MCF 10A (cell line): Measurements from ENCODE around the gene MEPE. TPM values are rescaled to one million over a fixed set of nuclear protein-coding genes. Genes with fewer than 3 reads are reported as not detected.
A peak's percentile ranks its signal among the peaks of the same experiment; 100 is the strongest.
"Not testable (repeated sequence)": the region's sequence is repeated elsewhere in the genome, so short reads cannot be mapped to it uniquely, and the experiment has no call there.

Experiments used
- BruUV-seq: library from RNA; stranded (reverse); fragments of 400-500 nt; replicated peaks from 2 replicates; lab custom pipeline; 2021; lab: Mats Ljungman, UMichigan
- CTCF ChIA-PET: fragments of 300-600 bp; sonication (Branson Sonifier 250); formaldehyde crosslinking; extraction: SDS; loops from one replicate; lab custom pipeline; 2021; ENCODE audit warnings: antibody characterized with exemption, inconsistent platforms; lab: Yijun Ruan, JAX
- POLR2A ChIA-PET: fragments of 300-600, 350-650 bp; sonication (Branson Sonifier 250); formaldehyde crosslinking; extraction: SDS; loops from one replicate; lab custom pipeline; 2020; ENCODE audit warnings: antibody characterized with exemption, inconsistent platforms; lab: Yijun Ruan, JAX
- DNase-seq: peaks from one replicate; pipeline ENCODE4 v3.0.0-alpha.2; 2018; ENCODE audit not compliant: unreplicated experiment
- H3K27ac Mint-ChIP-seq: one replicate; pipeline ENCODE4 v1.8.0; 2022; ENCODE audit warnings: mild to moderate bottlenecking, low read depth, mixed read lengths; ENCODE audit not compliant: unreplicated experiment
- H3K27me3 Mint-ChIP-seq: one replicate; pipeline ENCODE4 v1.8.0; 2022; ENCODE audit warnings: mixed read lengths; ENCODE audit not compliant: insufficient read depth, unreplicated experiment
- H3K36me3 Mint-ChIP-seq: one replicate; pipeline ENCODE4 v1.8.0; 2022; ENCODE audit warnings: mild to moderate bottlenecking, moderate library complexity, mixed read lengths; ENCODE audit not compliant: insufficient read depth, unreplicated experiment
- H3K4me1 Mint-ChIP-seq: one replicate; pipeline ENCODE4 v1.8.0; 2022; ENCODE audit warnings: mixed read lengths; ENCODE audit not compliant: insufficient read depth, unreplicated experiment
- H3K4me3 Mint-ChIP-seq: one replicate; pipeline ENCODE4 v1.8.0; 2022; ENCODE audit warnings: mild to moderate bottlenecking, moderate library complexity, mixed read lengths; ENCODE audit not compliant: unreplicated experiment
- H3K9me3 Mint-ChIP-seq: one replicate; pipeline ENCODE4 v1.8.0; 2022; ENCODE audit warnings: mixed read lengths; ENCODE audit not compliant: unreplicated experiment
- intact Hi-C: fragments of 100-400 bp; cut with micrococcal nuclease; formaldehyde crosslinking; loops from 2 replicates; pipeline ENCODE4 v1.14.1; 2022
- total RNA-seq: library from RNA; stranded (reverse); gene quantifications from 2 replicates; pipeline ENCODE4 v1.2.3, GENCODE V29; 2022
- TF ChIP-seq, protein P1 (sequence below): fragments of 200-600 bp; IDR thresholded peaks from one replicate; pipeline ENCODE4 v1.8.0; 2022; ENCODE audit warnings: antibody characterized with exemption, mild to moderate bottlenecking; ENCODE audit not compliant: unreplicated experiment

The MEPE gene
- total RNA-seq, 1 experiment from 2014 or later, result not detected

GRCh38 chr4:87886083-87886482 is 53.3 kb downstream of the MEPE start:
- no peaks in the 10 kb centered on the region for H3K9me3 Mint-ChIP-seq
- no TSS peak for BruUV-seq
- H3K4me1 Mint-ChIP-seq, result peaks cover 7% of the 10 kb centered on the region
- POLR2A ChIA-PET, result interaction anchor here (0.7 kb wide), 1 partner anchor 11 kb away, joined by 3 read pairs; no protein-coding TSS in a partner anchor
- CTCF ChIA-PET, result no interaction called here
- no peak overlapping the region for H3K27ac Mint-ChIP-seq
- intact Hi-C loops, result no loop called here
- H3K27me3 Mint-ChIP-seq, result no peaks in the 10 kb centered on the region
- no peak overlapping the region for H3K4me3 Mint-ChIP-seq
- DNase-seq, result no peak
- TF ChIP-seq, protein P1, sequence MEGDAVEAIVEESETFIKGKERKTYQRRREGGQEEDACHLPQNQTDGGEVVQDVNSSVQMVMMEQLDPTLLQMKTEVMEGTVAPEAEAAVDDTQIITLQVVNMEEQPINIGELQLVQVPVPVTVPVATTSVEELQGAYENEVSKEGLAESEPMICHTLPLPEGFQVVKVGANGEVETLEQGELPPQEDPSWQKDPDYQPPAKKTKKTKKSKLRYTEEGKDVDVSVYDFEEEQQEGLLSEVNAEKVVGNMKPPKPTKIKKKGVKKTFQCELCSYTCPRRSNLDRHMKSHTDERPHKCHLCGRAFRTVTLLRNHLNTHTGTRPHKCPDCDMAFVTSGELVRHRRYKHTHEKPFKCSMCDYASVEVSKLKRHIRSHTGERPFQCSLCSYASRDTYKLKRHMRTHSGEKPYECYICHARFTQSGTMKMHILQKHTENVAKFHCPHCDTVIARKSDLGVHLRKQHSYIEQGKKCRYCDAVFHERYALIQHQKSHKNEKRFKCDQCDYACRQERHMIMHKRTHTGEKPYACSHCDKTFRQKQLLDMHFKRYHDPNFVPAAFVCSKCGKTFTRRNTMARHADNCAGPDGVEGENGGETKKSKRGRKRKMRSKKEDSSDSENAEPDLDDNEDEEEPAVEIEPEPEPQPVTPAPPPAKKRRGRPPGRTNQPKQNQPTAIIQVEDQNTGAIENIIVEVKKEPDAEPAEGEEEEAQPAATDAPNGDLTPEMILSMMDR, result no peak
- H3K36me3 Mint-ChIP-seq, result peaks cover 4% of the 10 kb centered on the region

DNA sequence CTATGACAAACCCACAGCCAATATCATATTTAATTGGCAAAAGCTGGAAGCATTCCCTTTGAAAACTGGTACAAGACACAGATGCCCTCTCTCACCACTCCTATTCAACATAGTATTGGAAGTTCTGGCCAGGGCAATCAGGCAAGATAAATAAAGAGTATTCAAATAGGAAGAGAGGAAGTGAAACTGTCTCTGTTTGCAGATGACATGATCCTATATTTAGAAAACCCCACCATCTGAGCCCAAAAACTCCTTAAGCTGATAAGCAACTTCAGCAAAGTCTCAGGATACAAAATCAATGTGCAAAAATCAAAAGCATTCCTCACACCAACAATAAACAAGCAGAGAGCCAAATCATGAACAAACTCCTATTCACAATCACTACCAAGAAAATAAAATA is 58.0 kb downstream of the MEPE start:
- H3K4me3 Mint-ChIP-seq, H3K27ac Mint-ChIP-seq, DNase-seq, CTCF ChIA-PET, H3K27me3 Mint-ChIP-seq, intact Hi-C loops, H3K36me3 Mint-ChIP-seq, BruUV-seq, POLR2A ChIA-PET, H3K4me1 Mint-ChIP-seq: not testable (repeated sequence)
- peaks cover 16% of the 10 kb centered on the region for H3K9me3 Mint-ChIP-seq

DNA sequence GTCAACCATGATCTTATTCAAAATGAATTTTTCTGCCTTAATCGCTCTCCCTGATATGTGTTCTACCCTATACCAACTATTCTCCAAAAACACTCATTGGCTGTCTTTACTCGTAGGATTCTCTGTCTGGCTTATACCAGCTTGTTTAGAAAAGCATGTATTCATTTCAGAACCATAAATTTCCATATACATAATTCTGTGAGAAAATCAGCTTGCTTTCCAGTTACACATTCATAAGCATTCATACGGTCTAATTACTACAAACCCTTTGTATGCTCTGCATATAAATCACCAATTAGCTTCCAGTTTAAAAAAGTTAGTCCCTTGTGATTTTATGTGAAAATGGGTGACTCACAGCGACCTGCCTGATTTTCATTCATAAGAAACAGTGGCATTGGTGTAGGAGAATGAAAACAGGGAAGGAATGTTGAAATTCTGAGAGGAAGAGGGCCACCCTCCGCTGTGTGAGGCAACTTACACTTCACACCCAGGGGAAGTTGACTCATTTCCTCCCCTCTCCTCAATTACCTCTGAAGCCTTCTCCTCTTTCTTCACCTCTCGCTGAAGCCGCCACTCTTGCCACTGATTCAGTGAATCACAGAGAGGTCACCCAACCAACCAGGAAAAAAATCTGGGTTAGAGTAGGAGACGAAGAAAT is 63.3 kb downstream of the MEPE start:
- Mint-ChIP-seq H3K27ac (peak overlapping the region; percentile 6), H3K27me3 (no peaks in the 10 kb centered on the region), H3K9me3 (peaks cover 16% of the 10 kb centered on the region), H3K4me1 (peaks cover 22% of the 10 kb centered on the region), H3K4me3 (peak overlapping the region; percentile 18), H3K36me3 (no peaks in the 10 kb centered on the region)
- DNase-seq, result peak; percentile 97
- ChIA-PET POLR2A (interaction anchor here (0.7 to 1.0 kb wide), 2 partner anchors 13 to 71 kb away, joined by 3 to 4 read pairs; no protein-coding TSS in a partner anchor), CTCF (interaction anchor here (0.8 kb wide), 1 partner anchor 41 kb away, joined by 3 read pairs; no protein-coding TSS in a partner anchor)
- TSS peak; percentile 93 for BruUV-seq
- intact Hi-C loops, result no loop called here
- TF ChIP-seq, protein P1, result no peak

Other genes with a start within 250 kb of the MEPE start
- gene DSPP, start 224.4 kb upstream of the MEPE start, total RNA-seq, result not detected in 2 replicates
- not detected in 2 replicates for gene DMP1, start 182.7 kb upstream of the MEPE start, total RNA-seq
- not detected in 2 replicates for gene IBSP, start 33.4 kb upstream of the MEPE start, total RNA-seq
- gene SPP1, start 142.7 kb downstream of the MEPE start, total RNA-seq, result not detected in 2 replicates
- gene PKD2, start 174.7 kb downstream of the MEPE start, total RNA-seq, result 29.5 and 36.6 TPM in 2 replicates